IMR-90 (cell line): Measurements from ENCODE around the gene SESN2.

Experiments used
- BHLHE40 ChIP-seq: fragments of 150-350 bp; IDR thresholded peaks from 2 replicates; pipeline ENCODE4 v1.6.1; 2016; ENCODE audit warnings: mild to moderate bottlenecking, low read depth, low read length
- CEBPB ChIP-seq: IDR thresholded peaks from 2 replicates; pipeline ENCODE4 v1.6.1; 2012; ENCODE audit warnings: low read depth, low read length, improper control_type of control experiment
- CTCF ChIP-seq: conservative IDR thresholded peaks from 2 replicates; pipeline ENCODE4 v1.5.1; 2012; ENCODE audit warnings: mild to moderate bottlenecking, low read depth, low read length, improper control_type of control experiment
- FOS ChIP-seq: fragments of 150-350 bp; IDR thresholded peaks from 2 replicates; pipeline ENCODE4 v1.6.1; 2016; ENCODE audit warnings: low read depth, low read length
- MAFK ChIP-seq: IDR thresholded peaks from 2 replicates; pipeline ENCODE4 v1.6.1; 2012; ENCODE audit warnings: low read depth, low read length, improper control_type of control experiment
- MAZ ChIP-seq: IDR thresholded peaks from 2 replicates; pipeline ENCODE4 v1.6.1; 2012; ENCODE audit warnings: low read depth, mild to moderate bottlenecking, low read length, improper control_type of control experiment, moderate library complexity, borderline replicate concordance
- MXI1 ChIP-seq: IDR thresholded peaks from 2 replicates; pipeline ENCODE4 v1.6.1; 2012; ENCODE audit warnings: low read depth, mild to moderate bottlenecking, low read length, moderate library complexity, borderline replicate concordance
- NFE2L2 ChIP-seq: fragments of 150-350 bp; IDR thresholded peaks from 2 replicates; pipeline ENCODE4 v1.6.1; 2016; ENCODE audit warnings: low read depth, mild to moderate bottlenecking, low read length
- POLR2A ChIP-seq: IDR thresholded peaks from 2 replicates; pipeline ENCODE4 v1.6.1; 2012; ENCODE audit warnings: mild to moderate bottlenecking, low read depth, low read length
- RAD21 ChIP-seq: IDR thresholded peaks from 2 replicates; pipeline ENCODE4 v1.6.1; 2012; ENCODE audit warnings: low read length, improper control_type of control experiment
- RCOR1 ChIP-seq: IDR thresholded peaks from 2 replicates; pipeline ENCODE4 v1.6.1; 2012; ENCODE audit warnings: mild to moderate bottlenecking, low read length, improper control_type of control experiment; ENCODE audit not compliant: insufficient replicate concordance
- RFX5 ChIP-seq: IDR thresholded peaks from 2 replicates; pipeline ENCODE4 v1.8.0; 2012; ENCODE audit warnings: low read depth, mild to moderate bottlenecking, low read length, moderate library complexity
- SMC3 ChIP-seq: fragments of 150-350 bp; IDR thresholded peaks from 2 replicates; pipeline ENCODE4 v1.6.1; 2016; ENCODE audit warnings: low read depth, mild to moderate bottlenecking, antibody characterized with exemption, low read length, moderate library complexity
- USF2 ChIP-seq: fragments of 150-350 bp; IDR thresholded peaks from 2 replicates; pipeline ENCODE4 v1.6.1; 2017; ENCODE audit warnings: mild to moderate bottlenecking, antibody characterized with exemption, low read length, low read depth

GRCh38 chr1:28248273-28249012 is 10.9 kb upstream of the SESN2 start:
- TF ChIP-seq USF2, result no peak
- no peak for TF ChIP-seq FOS
- peak; percentile 90 for TF ChIP-seq CTCF
- TF ChIP-seq SMC3, result peak; percentile 71
- no peak for TF ChIP-seq POLR2A
- no peak; the same call in 1 of the 2 replicates for TF ChIP-seq NFE2L2
- peak; percentile 88 for TF ChIP-seq RAD21
- TF ChIP-seq BHLHE40, result no peak
- no peak for TF ChIP-seq MAFK
- TF ChIP-seq CEBPB, result no peak
- 0 out of 2 replicates have a peak, but pooled peaks have one; percentile 4 for TF ChIP-seq MAZ
- TF ChIP-seq RFX5, result no peak
- TF ChIP-seq MXI1, result no peak
- no peak for TF ChIP-seq RCOR1
